Type B pancreatic cell (in vitro differentiated cells): Measurements from ENCODE around the gene PISD. TPM values are rescaled to one million over a fixed set of nuclear protein-coding genes. Genes with fewer than 3 reads are reported as not detected.

Experiments used
- DNase-seq: peaks from one replicate; pipeline ENCODE4 v3.0.0; 2021; ENCODE audit warnings: mixed read lengths; ENCODE audit not compliant: unreplicated experiment; ENCODE audit errors: extremely low spot score
- H3K27ac Mint-ChIP-seq: 2 replicates; pipeline ENCODE4 v1.8.0; 2021; ENCODE audit warnings: mild to moderate bottlenecking, mixed read lengths
- H3K27me3 Mint-ChIP-seq: 2 replicates; pipeline ENCODE4 v1.8.0; 2021; ENCODE audit warnings: mixed read lengths
- H3K36me3 Mint-ChIP-seq: 2 replicates; pipeline ENCODE4 v1.8.0; 2021; ENCODE audit warnings: mixed read lengths
- H3K4me1 Mint-ChIP-seq: one replicate; pipeline ENCODE4 v1.8.0; 2021; ENCODE audit warnings: mixed read lengths; ENCODE audit not compliant: unreplicated experiment
- H3K4me3 Mint-ChIP-seq: 2 replicates; pipeline ENCODE4 v1.8.0; 2021; ENCODE audit warnings: mild to moderate bottlenecking, mixed read lengths
- H3K9me3 Mint-ChIP-seq: 2 replicates; pipeline ENCODE4 v1.8.0; 2021; ENCODE audit warnings: mixed read lengths
- CTCF ChIP-seq: fragments of 200-600 bp; sonication (generic); conservative IDR thresholded peaks from 2 replicates; pipeline ENCODE4 v1.5.0; 2021; ENCODE audit warnings: antibody characterized with exemption, mild to moderate bottlenecking
- total RNA-seq: library from RNA; stranded (reverse); gene quantifications from 2 replicates; pipeline ENCODE4 v1.2.1, GENCODE V29; 2021; ENCODE audit warnings: low replicate concordance

Gene PISD
- total RNA-seq, 1 donor from 2014 or later: 39.5 TPM

- no peak for DNase-seq
- H3K4me1 Mint-ChIP-seq: peaks cover 12% of the 10 kb centered on the region
- H3K27me3 Mint-ChIP-seq: no peaks in the 10 kb centered on the region
- no peaks in the 10 kb centered on the region for H3K36me3 Mint-ChIP-seq
- no peak overlapping the region for H3K27ac Mint-ChIP-seq
- no peak for TF ChIP-seq CTCF
- no peak overlapping the region for H3K4me3 Mint-ChIP-seq
- no peaks in the 10 kb centered on the region for H3K9me3 Mint-ChIP-seq
Measured at GRCh38 chr22:31613286-31613903, 48.6 kb downstream of the PISD start.

DNA sequence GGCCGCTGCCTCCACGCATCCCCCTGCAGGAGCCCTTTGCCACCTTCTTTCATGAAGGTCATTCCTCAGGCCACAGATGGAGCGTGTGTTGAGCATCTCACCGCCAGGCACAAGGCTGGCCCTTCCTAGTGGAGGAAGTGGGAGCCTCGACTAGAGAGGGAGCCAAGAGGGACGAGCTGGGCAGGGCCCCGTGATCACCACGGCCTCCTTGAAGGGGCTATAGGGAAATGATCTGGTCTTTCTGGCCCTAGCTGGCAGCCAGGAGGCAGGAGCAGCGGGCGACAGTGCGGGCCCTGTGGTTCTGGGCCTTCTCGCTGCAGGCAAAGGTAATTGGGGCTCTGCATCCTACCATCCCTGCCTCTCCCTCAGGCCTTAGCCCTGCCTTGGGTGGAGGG is 49.1 kb downstream of the PISD start:
- TF ChIP-seq CTCF: no peak
- Mint-ChIP-seq H3K27ac (no peak overlapping the region), H3K4me3 (no peak overlapping the region), H3K27me3 (no peaks in the 10 kb centered on the region), H3K4me1 (peaks cover 12% of the 10 kb centered on the region), H3K36me3 (no peaks in the 10 kb centered on the region), H3K9me3 (no peaks in the 10 kb centered on the region)
- no peak for DNase-seq

DNA sequence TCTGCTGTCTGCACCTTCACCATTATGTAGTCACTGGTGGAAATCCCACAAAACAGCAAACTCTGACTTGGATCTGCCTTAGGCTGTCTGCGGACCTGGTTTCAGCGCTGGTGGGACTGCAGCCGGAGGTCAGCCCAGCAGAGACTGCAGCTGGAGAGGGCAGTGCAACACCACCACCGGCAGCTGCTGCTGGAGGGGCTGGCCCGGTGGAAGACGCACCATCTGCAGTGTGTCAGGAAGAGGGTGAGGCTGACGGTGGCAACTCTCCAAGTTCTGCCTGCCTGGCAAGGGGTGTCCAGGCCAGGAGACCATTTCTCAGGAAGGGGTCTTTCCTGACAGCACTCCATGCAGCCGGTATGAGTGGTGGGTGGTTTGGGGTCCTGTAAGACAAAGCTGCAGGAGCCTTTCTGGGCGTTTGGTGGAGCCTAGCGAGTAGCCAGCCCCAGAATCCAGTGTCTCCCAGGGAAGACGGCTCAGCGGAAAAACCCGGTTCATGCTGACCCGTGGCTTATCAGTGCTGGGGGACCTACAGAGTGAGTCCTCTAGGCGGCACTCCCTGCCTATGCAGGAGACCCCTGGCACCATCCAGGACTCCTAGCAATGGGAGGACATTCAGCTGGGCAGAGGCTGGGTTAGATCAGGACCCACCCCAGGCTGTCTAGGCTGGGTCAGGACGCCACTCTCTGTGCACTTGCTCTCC is 50.8 kb downstream of the PISD start:
- Mint-ChIP-seq H3K36me3 (no peaks in the 10 kb centered on the region), H3K4me3 (no peak overlapping the region), H3K9me3 (no peaks in the 10 kb centered on the region), H3K4me1 (peaks cover 12% of the 10 kb centered on the region), H3K27me3 (no peaks in the 10 kb centered on the region), H3K27ac (no peak overlapping the region)
- no peak for TF ChIP-seq CTCF
- DNase-seq: no peak

DNA sequence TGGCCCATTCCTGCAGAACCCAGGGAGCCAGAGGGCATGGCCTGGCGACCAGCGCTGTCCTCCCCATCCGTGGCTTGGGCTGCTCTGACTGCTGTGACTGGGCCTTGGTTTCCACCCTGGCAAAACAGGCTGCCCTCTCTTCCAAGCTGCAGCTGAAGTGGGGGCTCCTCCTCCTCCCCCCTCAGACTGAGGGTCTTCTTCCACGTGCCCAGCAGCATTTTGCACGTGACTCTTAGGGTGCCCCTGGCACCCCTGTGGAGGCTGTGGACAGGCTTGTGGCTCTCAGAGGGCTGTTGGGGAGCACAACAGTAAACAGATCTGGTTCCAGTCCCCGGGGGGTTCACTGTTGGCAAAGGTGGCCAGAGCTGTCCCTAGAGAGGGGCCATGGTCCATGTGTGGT is 51.4 kb downstream of the PISD start:
- Mint-ChIP-seq H3K27ac (no peak overlapping the region), H3K27me3 (no peaks in the 10 kb centered on the region), H3K9me3 (no peaks in the 10 kb centered on the region), H3K36me3 (no peaks in the 10 kb centered on the region), H3K4me3 (no peak overlapping the region), H3K4me1 (peaks cover 8% of the 10 kb centered on the region)
- no peak for DNase-seq
- TF ChIP-seq CTCF: no peak

- no peak overlapping the region for H3K4me3 Mint-ChIP-seq
- no peak for DNase-seq
- no peaks in the 10 kb centered on the region for H3K9me3 Mint-ChIP-seq
- peaks cover 4% of the 10 kb centered on the region for H3K36me3 Mint-ChIP-seq
- no peak for TF ChIP-seq CTCF
- H3K27ac Mint-ChIP-seq: no peak overlapping the region
- H3K27me3 Mint-ChIP-seq: no peaks in the 10 kb centered on the region
- H3K4me1 Mint-ChIP-seq: peaks cover 3% of the 10 kb centered on the region
Measured at GRCh38 chr22:31609716-31610115, 52.3 kb downstream of the PISD start.
